HepG2 (cell line): ENCODE measurements around the gene MTA2. TPM values are rescaled to one million over a fixed set of nuclear protein-coding genes. Genes with fewer than 3 reads are reported as not detected.

Source experiments
- BHLHE40 ChIP-seq: IDR thresholded peaks from 2 replicates; pipeline ENCODE4 v1.6.1; 2011; ENCODE audit warnings: low read length, improper control_type of control experiment
- CBX2 ChIP-seq, 2 experiments: fragments of 200-600 bp in 1 of 2; sonication (generic); formaldehyde crosslinking in 1 of 2; IDR thresholded peaks; 2 replicates each; pipeline versions ENCODE4 v1.7.0 to v1.8.1; 2018 to 2022; ENCODE audit warnings: low read depth in 2 of 2, low read length in 1 of 2, mild to moderate bottlenecking in 1 of 2, missing genetic modification reagents in 1 of 2
- CENPX ChIP-seq: sonication (generic); formaldehyde crosslinking; IDR thresholded peaks from 2 replicates; pipeline ENCODE4 v1.9.0; 2021; ENCODE audit warnings: mild to moderate bottlenecking, missing genetic modification reagents, moderate library complexity
- CREM ChIP-seq, 2 experiments: sonication (generic) in 1 of 2; formaldehyde crosslinking in 1 of 2; IDR thresholded peaks; 2 replicates each; pipeline versions ENCODE4 v1.4.0 to v1.6.1; 2016 to 2020; ENCODE audit warnings: antibody characterized with exemption in 1 of 2, mild to moderate bottlenecking in 1 of 2, missing genetic modification reagents in 1 of 2
- ELF1 ChIP-seq: sonication (generic); formaldehyde crosslinking; IDR thresholded peaks from 2 replicates; pipeline ENCODE4 v1.4.0; 2020; ENCODE audit warnings: missing genetic modification reagents
- HIVEP1 ChIP-seq: sonication (generic); formaldehyde crosslinking; IDR thresholded peaks from 2 replicates; pipeline ENCODE4 v1.4.0; 2020; ENCODE audit warnings: mild to moderate bottlenecking, missing genetic modification reagents
- KMT2A ChIP-seq: sonication (generic); formaldehyde crosslinking; IDR thresholded peaks from 2 replicates; pipeline ENCODE4 v1.4.0; 2020; ENCODE audit warnings: missing genetic modification reagents
- NFKBIZ ChIP-seq: IDR thresholded peaks from 2 replicates; pipeline ENCODE4 v1.6.1; 2018; ENCODE audit warnings: missing genetic modification reagents, missing compliant biosample characterization
- PLRG1 ChIP-seq: fragments of 450-650 bp; conservative IDR thresholded peaks from 2 replicates; pipeline ENCODE4 v1.6.1; 2016
- REL ChIP-seq: sonication (generic); formaldehyde crosslinking; conservative IDR thresholded peaks from 2 replicates; pipeline ENCODE4 v1.8.0; 2022; ENCODE audit warnings: mild to moderate bottlenecking, missing genetic modification reagents, moderate library complexity
- TAF15 ChIP-seq: fragments of 200-400 bp; formaldehyde crosslinking; IDR thresholded peaks from one replicate; pipeline ENCODE4 v1.6.1; 2018; ENCODE audit warnings: mild to moderate bottlenecking, low read depth, low read length; ENCODE audit not compliant: poor library complexity, severe bottlenecking
- TOPORS ChIP-seq: sonication (generic); formaldehyde crosslinking; IDR thresholded peaks from 2 replicates; pipeline ENCODE4 v1.8.0; 2023; ENCODE audit warnings: mild to moderate bottlenecking, missing genetic modification reagents
- ZFP36 ChIP-seq: fragments of 150-350 bp; IDR thresholded peaks from 2 replicates; pipeline ENCODE4 v1.6.1; 2018; ENCODE audit warnings: borderline replicate concordance, low read length, low read depth; ENCODE audit not compliant: partially characterized antibody
- ZFP37 ChIP-seq: sonication (generic); formaldehyde crosslinking; IDR thresholded peaks from 2 replicates; pipeline ENCODE4 v1.4.0; 2020; ENCODE audit warnings: missing genetic modification reagents, borderline replicate concordance
- ZKSCAN5 ChIP-seq: sonication (generic); formaldehyde crosslinking; IDR thresholded peaks from 2 replicates; pipeline ENCODE4 v1.5.1; 2020; ENCODE audit warnings: mild to moderate bottlenecking, missing genetic modification reagents
- ZNF205 ChIP-seq: IDR thresholded peaks from 2 replicates; pipeline ENCODE4 v1.6.1; 2018; ENCODE audit warnings: missing biosample characterization, missing genetic modification reagents
- ZNF451 ChIP-seq: sonication (generic); formaldehyde crosslinking; IDR thresholded peaks from 2 replicates; pipeline ENCODE4 v1.5.0; 2020; ENCODE audit warnings: mild to moderate bottlenecking, missing genetic modification reagents
- ZNF496 ChIP-seq: sonication (generic); formaldehyde crosslinking; IDR thresholded peaks from 2 replicates; pipeline ENCODE4 v1.8.1; 2023; ENCODE audit warnings: mild to moderate bottlenecking, moderate library complexity, missing genetic modification reagents; ENCODE audit not compliant: insufficient replicate concordance
- ZNF615 ChIP-seq: sonication (generic); formaldehyde crosslinking; IDR thresholded peaks from 2 replicates; pipeline ENCODE4 v1.5.0; 2020; ENCODE audit warnings: mild to moderate bottlenecking, missing genetic modification reagents, borderline replicate concordance
- ZNF792 ChIP-seq: IDR thresholded peaks from 2 replicates; pipeline ENCODE4 v1.6.1; 2016
- ZNF879 ChIP-seq: sonication (generic); formaldehyde crosslinking; IDR thresholded peaks from 2 replicates; pipeline ENCODE4 v1.8.1; 2023; ENCODE audit warnings: missing genetic modification reagents
- polyA plus RNA-seq, 8 experiments: library from polyadenylated mRNA; depleted of rRNA in 3 of 8; stranded (reverse) in 7 of 8; unstranded in 1 of 8; fragments of >200 nt; fragmentation: Illumina TruSeq in 4 of 8; extraction: Trizol in 4 of 8; gene quantifications; 2 replicates each; pipeline versions ENCODE4 v1.2.1 to v1.2.3, GENCODE V29; 2011 to 2016; ENCODE audit warnings: low read depth in 4 of 8, missing spikeins in 1 of 8, mixed read lengths in 1 of 8; ENCODE audit not compliant: insufficient read depth in 1 of 8
- total RNA-seq, 5 experiments: library from RNA; depleted of rRNA; stranded (reverse); fragments of >200 nt; fragmentation: Illumina TruSeq; extraction: Trizol; gene quantifications; 2 replicates each; pipeline ENCODE4 v1.2.3, GENCODE V29; 2016; ENCODE audit warnings: low read depth in 1 of 5
- TF ChIP-seq, protein P1 (sequence below): sonication (generic); formaldehyde crosslinking; IDR thresholded peaks from 2 replicates; pipeline ENCODE4 v1.8.0; 2022; ENCODE audit warnings: missing genetic modification reagents, low read depth, mild to moderate bottlenecking, borderline replicate concordance
- TF ChIP-seq, protein P2 (sequence below): IDR thresholded peaks from 2 replicates; pipeline ENCODE4 v1.6.1; 2016; ENCODE audit warnings: low read depth, borderline replicate concordance
- TF ChIP-seq, protein P3 (sequence below): sonication (generic); formaldehyde crosslinking; IDR thresholded peaks from 2 replicates; pipeline ENCODE4 v1.5.0; 2020; ENCODE audit warnings: missing genetic modification reagents
- TF ChIP-seq, protein P4 (sequence below): sonication (generic); formaldehyde crosslinking; conservative IDR thresholded peaks from 2 replicates; pipeline ENCODE4 v1.4.0; 2020; ENCODE audit warnings: missing genetic modification reagents
- TF ChIP-seq, protein P5 (sequence below): sonication (generic); formaldehyde crosslinking; conservative IDR thresholded peaks from 2 replicates; pipeline ENCODE4 v1.4.0; 2020; ENCODE audit warnings: missing genetic modification reagents

The MTA2 gene
- total and polyA plus RNA-seq, 2 of the 13 experiments (the other 11 are each of a cell fraction or from before 2014, with no cell fraction given) = 14.0 to 70.0 TPM

DNA sequence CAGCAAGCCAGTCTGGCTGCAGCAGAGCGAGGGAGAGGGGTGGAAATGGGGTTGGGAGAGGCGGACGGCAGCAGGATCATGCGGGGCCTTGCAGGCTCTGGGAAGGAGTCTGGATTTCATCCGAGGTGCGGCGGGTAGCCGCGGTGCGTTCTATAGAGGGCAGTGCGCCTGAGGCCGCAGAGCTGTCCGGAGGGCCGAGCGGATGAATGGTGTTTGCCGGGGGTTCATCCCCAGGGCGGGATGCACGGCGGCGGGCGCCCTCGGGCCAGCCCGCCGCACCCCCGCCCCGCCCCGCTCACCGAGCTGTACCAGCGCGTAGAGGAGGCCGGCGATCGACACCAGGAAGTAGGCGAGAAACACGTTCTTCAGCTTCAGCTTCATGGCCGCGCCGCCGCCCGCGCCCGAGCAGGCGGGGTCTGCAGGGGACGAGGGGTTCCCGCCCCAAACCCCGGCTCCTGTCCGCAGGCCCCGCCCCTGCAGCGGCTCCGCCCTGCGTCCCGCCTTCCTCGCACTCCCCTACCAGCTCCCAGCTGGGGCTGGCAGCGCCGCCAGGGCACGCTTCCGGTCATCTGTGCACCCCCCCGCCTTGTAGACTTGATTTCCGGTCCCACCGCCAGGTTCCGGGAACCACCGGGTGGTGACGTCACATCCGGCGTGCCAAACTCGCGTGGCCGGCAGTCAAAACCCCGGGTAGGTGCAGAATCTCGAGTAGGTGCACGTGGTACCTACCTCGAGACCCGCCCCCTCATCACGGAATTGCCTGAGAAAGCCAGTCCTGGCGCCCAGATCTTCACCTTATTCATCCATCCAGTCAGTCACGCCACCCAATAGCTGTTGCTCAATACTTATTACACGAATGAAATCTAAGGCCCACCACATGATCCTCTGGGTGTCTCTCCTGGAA lies 20.2 kb upstream of the MTA2 start, which contains the start of gene B3GAT3 (continued):
- peak; percentile 88 for TF ChIP-seq TOPORS (CRISPR knock-in tag)
- TF ChIP-seq KMT2A (CRISPR knock-in tag) = peak; percentile 57; the same call in 1 of the 2 replicates
- TF ChIP-seq CBX2 (IDR thresholded peaks at IDR 0.05; ENCODE audit: low read depth, low read length) = no peak
- no peak for TF ChIP-seq CBX2 (CRISPR knock-in tag; IDR thresholded peaks at IDR 0.05; ENCODE audit: low read depth)
- TF ChIP-seq ZNF615 (CRISPR knock-in tag) = peak; percentile 87; the same call in 1 of the 2 replicates
- TF ChIP-seq ZKSCAN5 = no peak
- peak; percentile 96 for TF ChIP-seq CREM (IDR thresholded peaks at IDR 0.05)
- TF ChIP-seq CREM (CRISPR knock-in tag; IDR thresholded peaks at IDR 0.05) = peak; percentile 70; the same call in 1 of the 2 replicates
- TF ChIP-seq, protein P1, sequence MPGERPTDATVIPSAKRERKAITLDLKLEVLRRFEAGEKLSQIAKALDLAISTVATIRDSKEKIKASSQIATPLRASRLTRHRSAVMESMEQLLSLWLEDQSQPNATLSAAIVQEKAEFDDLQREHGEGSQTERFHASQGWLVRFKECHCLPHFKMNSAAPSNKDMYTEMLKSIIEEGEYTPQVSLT (CRISPR knock-in tag) = no peak
- no peak for TF ChIP-seq ZNF496 (CRISPR knock-in tag)
- peak; percentile 97 for TF ChIP-seq ELF1
- peak; percentile 85; the same call in 1 of the 2 replicates for TF ChIP-seq NFKBIZ (CRISPR knock-in tag)
- no peak for TF ChIP-seq ZNF879 (CRISPR knock-in tag)
- TF ChIP-seq, protein P2, sequence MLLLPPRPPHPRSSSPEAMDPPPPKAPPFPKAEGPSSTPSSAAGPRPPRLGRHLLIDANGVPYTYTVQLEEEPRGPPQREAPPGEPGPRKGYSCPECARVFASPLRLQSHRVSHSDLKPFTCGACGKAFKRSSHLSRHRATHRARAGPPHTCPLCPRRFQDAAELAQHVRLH (CRISPR knock-in tag) = peak; percentile 90
- TF ChIP-seq ZFP37 = 0 out of 2 replicates have a peak, but pooled peaks have one; percentile 77
- TF ChIP-seq CENPX (CRISPR knock-in tag) = no peak
- TF ChIP-seq REL (CRISPR knock-in tag) = peak; percentile 88; the same call in 1 of the 2 replicates
- TF ChIP-seq, protein P3, sequence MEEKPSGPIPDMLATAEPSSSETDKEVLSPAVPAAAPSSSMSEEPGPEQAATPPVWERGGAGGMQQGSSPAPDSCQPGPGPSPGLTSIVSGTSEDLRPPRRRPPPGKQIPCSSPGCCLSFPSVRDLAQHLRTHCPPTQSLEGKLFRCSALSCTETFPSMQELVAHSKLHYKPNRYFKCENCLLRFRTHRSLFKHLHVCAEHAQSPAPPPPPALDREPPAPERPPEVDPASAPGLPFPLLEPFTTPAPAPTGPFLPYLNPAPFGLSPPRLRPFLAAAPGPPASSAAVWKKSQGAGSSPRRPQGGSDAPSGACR = peak; percentile 74; the same call in 1 of the 2 replicates
- TF ChIP-seq HIVEP1 = peak; percentile 90
- TF ChIP-seq ZNF451 (CRISPR knock-in tag) = no peak
- no peak for TF ChIP-seq ZFP36
- peak; percentile 61; the same call in 1 of the 2 replicates for TF ChIP-seq BHLHE40
- peak; percentile 98 for TF ChIP-seq TAF15
- peak; percentile 83 for TF ChIP-seq ZNF792 (CRISPR knock-in tag)
- TF ChIP-seq ZNF205 (CRISPR knock-in tag) = no peak
- TF ChIP-seq, protein P4, sequence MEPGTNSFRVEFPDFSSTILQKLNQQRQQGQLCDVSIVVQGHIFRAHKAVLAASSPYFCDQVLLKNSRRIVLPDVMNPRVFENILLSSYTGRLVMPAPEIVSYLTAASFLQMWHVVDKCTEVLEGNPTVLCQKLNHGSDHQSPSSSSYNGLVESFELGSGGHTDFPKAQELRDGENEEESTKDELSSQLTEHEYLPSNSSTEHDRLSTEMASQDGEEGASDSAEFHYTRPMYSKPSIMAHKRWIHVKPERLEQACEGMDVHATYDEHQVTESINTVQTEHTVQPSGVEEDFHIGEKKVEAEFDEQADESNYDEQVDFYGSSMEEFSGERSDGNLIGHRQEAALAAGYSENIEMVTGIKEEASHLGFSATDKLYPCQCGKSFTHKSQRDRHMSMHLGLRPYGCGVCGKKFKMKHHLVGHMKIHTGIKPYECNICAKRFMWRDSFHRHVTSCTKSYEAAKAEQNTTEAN (CRISPR knock-in tag) = no peak; the same call in 1 of the 2 replicates
- TF ChIP-seq PLRG1 = no peak
- TF ChIP-seq, protein P5, sequence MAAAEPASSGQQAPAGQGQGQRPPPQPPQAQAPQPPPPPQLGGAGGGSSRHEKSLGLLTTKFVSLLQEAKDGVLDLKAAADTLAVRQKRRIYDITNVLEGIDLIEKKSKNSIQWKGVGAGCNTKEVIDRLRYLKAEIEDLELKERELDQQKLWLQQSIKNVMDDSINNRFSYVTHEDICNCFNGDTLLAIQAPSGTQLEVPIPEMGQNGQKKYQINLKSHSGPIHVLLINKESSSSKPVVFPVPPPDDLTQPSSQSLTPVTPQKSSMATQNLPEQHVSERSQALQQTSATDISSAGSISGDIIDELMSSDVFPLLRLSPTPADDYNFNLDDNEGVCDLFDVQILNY (CRISPR knock-in tag) = peak; percentile 79
